Cerebellar nuclear complex (tissue), 1 donor: ENCODE results near the gene RFX1.
"Not testable (repeated sequence)": the region's sequence is repeated elsewhere in the genome, so short reads cannot be mapped to it uniquely, and the experiment has no call there.

Experiments
- DNase-seq, 2 experiments: peaks; one replicate each; lab custom pipeline; 2025; lab: John Stamatoyannopoulos, UW

The RFX1 gene

DNA sequence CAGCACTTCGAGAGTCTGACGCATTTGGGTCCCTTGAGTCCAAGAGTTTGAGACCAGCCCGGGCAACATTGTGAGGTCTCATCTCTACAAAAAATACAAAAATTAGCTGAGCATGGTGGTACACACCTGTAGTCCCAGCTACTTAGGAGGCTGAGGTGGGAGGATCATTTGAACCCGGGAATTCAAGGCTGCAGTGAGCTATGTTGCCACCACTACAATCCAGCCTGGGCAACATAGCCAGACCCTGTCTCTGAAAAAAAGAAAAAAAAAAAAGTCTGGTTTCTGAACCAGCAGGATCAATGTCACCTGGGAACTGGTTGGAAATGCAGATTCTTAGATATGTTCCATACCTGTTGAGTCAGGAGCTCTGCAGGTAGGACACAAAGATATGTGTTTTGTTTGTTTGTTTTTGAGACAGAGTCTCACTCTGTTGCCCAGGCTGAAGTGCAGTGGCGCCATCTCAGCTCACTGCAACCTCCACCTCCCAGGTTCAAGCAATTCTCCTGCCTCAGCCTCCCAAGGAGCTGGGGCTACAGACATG, 20.6 kb upstream of the RFX1 start:
- not testable (repeated sequence) for DNase-seq

DNA sequence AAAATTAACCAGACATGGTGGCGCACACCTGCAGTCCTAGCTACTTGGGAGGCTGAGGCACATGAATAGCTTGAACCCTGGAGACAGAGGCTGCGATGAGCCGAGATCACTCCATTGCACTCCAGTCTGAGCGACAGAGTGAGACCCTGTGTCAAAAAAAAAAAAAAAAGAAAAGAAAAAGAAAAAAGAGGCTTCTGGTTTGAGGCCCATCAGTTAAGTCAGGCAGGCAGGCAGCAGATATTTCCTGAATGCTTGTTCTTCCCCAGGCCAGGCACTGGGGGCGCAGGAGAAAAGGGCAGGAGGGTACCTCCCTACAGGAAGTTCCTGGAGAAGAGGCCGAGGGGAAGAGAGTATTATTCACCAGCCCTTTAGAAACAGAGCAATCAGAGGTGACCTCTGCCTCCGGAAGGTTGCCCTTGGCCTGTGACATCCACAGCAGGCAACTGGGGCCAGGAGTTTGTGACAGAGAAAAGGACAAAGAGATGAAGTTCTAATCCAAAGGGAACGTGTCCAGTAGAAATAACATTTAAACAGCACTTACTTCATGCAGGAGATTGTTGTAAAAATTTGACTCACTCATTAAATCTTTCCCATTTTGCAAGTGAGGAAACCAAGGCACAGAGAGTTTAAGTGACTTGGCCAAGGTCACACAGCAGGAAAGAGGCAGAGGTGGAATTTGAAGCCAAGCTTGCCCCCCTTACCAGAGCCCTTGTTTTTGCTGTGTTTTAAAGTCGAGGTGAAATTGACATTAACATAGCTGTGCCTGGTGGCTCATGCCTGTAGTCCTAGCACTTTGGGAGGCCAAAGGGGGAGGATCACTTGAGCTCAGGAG, 17.5 kb upstream of the RFX1 start:
- DNase-seq, result no peak

DNA sequence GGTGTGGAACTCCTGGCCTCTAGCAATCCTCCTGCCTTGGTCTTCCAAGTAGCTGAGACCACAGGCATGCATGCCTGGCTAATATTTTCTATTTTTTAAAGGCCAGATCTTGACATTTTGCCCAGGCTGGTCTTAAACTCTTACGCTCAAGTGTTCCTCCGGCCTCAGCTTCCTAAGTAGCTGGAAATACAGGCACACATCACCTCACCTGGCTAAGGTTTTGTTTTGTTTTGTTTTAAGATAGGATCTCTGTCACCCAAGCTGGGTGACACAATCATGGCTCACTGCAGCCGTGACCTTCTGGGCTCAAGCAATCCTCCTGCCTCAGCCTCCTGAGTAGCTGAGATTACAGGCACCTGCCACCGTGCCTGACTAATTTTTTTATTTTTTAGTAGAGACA, 16.3 kb upstream of the RFX1 start:
- DNase-seq, result no peak

DNA sequence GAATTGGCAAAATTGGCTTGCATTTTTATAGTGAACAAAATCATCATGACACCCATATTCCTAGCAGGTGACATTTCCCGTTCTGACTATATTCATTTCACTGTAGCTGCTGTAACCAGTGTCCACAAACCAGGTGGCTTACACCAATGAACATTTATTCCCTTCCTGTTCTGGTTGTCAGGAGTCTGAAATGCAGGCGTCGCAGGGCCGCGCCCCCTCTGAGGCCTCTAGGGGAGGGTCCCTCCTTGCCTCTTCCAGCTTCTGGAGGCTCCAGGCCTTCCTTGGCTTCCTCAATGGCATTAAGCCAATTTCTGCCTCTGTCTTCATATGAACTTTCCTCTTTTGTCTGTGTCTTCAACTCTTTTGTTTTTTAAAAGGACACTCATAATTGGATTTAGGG, 15.4 kb upstream of the RFX1 start:
- DNase-seq, result no peak

DNA sequence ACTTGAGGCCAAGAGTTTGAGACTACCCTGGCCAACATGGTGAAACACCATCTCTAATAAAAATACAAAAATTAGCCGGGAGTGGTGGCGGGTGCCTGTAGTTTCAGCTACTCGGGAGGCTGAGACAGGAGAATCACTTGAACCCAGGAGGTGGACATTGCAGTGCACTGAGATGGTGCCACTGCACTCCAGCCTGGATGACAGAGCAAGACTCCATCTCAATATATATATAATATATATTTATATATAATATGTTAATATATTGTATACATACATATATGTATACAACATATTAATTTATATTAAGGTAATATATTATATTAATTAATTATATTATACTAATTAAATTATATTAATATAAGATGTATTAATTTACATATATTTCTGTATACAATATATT, 13.6 kb upstream of the RFX1 start:
- DNase-seq, result not testable (repeated sequence)

DNA sequence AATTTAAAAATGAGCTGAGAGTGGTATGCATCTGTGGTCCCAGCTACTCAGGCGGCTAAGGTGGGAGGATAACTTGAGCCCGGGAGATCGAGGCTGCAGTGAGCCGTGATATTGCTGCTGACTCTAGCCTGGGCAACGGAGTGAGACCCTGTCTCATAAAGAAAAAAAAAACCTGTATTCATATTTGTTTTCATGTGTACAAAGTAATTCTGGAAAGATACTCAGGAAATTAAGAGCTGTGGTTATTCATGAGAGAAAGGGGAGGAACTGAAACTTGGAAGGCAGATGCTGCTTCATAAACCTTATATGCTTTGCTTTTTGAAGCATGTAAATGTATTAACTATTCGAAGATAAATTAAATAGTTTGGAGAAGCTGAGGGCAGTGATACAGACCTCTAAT, 13.0 kb upstream of the RFX1 start:
- DNase-seq, result no peak

DNA sequence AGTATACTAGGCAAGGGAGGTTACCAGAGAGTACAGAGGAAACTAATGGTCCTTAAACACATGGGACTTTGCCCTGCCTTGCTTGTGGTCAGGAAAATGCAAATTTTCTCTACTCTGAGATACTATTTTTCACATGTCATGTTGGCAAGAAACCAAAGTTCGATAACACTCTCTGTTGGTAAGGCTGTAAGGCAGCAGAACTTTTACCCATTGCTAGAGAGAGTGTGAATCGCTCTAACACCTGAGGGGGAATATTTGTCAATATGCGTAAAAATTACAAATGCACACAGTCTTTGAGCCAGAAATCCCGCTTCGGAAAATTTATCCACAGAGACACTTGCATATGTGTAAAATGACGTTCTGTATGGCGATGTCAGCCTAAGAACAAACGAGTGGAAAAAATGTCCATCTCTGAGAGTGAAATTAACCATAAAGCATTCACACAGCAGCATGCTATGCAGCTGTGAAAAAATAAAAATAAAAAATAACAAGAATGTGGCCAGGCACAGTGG, 9.5 kb upstream of the RFX1 start:
- no peak for DNase-seq

DNA sequence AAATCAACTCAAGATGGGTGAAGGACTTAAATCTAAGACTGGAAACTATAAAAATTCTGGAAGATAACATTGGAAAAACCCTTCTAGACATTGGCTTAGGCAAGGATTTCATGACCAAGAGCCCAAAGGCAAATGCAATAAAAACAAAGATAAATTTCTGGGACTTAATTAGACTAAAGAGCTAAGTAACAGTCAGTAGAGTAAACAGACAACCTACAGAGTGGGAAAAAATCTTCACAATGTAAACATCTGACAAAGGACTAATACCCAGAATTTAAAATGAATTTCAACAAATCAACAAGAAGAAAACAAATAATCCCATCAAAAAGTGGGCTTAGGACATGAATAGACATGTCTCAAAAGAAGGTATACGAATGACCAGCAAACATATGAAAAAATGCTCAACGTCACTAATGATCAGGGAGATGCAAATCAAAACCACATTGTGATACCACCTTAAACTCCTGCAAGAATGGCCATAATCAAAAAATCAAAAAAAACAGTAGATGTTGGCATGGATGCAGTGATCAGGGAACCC, 6.3 kb upstream of the RFX1 start:
- DNase-seq, result no peak

DNA sequence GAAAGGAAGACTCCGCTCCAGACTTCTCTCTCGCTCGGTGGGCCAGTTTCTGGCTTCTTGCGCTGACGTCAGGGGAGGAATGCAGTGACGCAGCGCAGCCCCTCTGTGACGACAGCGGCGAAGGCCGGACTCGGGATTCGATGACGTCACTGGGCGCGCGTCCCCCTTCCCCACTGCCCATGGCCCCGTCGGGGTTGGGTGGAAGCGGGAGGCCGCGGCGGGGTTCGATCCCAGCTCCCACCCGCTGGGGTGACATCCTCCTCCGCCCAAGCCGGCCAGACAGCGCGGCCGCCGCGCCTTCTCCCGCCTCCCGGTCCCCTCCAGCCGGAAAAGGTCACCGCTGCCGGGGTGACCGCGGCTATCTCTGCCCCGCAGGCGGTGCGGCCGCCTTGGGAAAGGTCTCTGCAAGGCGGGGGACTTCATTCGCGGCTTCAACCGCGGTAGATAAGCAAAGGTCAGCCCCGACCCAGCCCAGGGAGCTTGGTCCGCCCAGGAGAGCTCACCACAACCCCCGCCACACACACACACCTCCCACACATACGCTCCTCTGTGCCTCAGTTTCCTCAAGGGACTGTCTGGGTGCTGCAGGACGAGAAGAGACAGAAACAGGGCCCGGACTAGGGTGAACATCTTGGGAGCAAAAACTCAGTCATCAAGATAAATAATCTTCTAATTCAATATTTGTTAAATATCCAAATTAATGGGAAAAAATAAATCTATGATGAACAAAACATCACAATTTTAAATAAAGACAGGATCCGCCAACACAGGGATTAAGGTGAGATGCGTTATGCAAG, 844 bp upstream of the RFX1 start:
- no peak for DNase-seq

DNA sequence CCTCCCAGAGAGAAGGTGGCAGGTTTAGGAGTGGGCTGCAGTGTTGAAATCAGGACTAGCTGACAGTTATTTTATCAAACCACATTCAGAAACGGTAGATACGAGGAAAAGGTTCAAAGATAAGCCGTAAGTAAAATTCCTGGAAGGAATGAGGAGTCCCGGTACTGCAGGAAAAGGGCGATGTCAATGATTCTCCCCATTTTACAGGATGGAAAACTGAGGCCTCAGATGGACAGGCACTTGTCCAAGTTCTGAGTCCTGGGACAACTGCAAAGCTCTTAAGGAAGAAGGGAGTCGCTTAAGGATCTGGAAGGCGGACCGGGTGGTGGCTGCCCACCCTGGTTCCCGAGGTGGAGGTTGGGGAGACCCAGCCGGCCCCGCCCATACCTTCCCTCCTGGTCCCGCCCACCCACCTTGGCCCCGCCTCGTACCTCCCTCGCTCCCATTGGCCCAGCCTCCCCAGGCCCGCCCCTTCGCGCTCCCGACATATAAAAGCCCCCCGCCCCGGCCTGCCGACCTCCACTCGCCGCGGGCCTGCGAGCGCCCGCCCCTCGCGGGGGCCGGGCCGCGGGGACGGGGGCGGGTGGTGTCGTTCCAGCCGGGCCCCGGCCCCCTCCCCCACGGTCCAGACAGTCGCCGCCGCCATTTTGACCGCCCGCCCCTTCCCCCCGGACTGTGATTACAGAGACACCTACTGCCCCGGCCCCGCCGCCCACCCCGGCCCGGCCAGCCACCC, 603 bp downstream of the RFX1 start:
- DNase-seq, result peak in 1 of 2 experiments; percentile 52

DNA sequence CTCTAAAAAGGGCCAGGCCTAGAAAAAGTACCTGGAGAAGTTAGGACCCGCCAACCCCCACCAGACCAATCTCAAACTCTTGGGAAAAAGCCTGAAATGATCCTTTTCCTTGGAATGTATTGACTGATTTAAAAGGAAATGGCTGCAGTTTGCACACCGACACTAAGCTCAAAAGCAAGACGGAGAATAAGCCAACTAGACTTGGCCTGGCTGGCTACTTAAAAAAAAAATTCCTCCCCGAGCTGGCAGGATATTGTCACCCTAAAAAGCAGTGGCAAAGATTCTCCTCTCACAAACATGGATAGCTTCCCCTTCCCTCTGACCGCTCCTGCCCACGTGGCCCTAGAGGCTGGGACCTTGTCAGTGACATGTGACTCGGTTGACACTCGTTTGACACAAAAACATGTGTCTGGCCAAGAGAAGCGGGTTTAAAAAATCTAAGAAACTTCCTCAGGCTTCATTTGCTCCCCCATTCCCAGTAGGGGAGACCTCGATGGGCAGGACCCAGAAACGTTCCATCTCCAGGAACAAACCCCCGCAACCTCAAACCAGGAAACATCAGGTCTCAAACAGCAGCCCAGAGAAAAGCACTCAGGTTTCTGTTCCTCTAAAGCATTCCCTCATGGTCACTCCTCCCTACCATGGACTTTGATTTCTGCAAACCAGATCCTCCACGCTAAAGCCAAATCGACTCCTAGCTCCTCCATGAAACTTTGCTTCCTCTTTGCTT, 1.3 kb downstream of the RFX1 start:
- no peak for DNase-seq

DNA sequence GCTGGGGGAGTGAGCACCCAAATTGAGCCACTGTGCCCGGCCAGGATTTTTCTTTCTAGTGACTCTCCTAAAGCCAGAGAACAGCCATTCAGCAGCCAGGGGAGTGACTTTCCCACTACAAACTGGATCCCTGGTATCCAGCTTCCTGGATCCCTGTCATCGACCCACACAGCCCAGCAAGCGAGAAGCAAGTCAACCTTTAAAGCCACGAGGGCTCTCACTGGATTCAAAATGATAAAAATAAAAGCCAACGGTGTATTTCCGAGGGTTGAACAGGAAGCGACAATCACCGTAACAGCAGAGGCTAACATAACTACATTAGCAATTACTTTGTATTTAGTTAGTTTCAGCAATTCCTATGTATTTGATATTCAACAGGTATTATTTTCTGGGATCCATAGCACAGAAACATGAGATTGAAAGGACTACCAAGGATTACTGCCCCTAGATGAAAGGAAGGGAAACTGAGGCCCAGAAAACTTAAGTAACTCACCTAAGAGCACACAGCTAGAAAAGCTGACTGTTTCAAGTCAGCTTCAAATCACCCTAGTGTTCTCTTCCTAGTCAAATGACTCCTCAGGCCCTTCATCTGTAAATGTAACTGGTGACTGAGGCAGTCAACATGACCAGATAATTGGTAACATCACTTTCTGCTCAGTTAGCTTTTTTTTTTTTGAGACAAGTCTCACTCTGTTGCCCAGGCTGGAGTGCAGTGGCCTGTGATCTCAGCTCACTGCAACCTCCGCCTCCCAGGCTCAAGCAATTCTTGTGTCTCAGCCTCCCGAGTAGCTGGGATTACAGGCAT, 2.7 kb downstream of the RFX1 start:
- no peak for DNase-seq

DNA sequence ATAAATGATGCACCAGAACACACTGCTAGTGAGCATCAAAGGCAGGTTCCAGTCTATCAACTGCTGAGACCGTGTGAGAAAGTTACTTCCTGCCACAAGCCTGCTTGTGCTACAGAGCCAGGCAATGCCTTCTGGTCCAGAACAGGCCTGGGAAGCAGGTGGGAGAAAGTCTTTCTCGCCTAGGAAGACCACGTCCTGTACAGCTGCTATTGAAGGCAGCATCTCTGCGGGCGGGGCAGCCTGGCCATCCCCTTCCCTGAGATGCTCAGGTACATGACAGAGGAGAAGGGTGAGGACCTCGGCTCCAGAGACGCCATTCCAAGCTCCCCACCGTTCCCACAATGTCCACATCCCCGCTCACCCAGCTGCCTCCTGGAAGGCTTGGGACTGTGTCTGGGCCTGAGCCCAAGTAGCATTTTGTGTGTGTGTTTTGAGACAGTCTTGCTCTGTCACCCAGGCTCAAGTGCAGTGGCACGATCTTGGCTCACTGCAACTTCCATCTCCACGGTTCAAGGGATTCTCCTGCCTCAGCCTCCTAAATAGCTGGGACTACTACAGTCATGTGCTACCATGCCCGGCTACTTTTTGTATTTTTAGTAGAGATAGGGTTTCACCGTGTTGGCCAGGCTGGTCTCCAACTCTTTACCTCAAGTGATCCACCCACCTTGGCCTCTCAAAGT, 3.4 kb downstream of the RFX1 start:
- no peak for DNase-seq

DNA sequence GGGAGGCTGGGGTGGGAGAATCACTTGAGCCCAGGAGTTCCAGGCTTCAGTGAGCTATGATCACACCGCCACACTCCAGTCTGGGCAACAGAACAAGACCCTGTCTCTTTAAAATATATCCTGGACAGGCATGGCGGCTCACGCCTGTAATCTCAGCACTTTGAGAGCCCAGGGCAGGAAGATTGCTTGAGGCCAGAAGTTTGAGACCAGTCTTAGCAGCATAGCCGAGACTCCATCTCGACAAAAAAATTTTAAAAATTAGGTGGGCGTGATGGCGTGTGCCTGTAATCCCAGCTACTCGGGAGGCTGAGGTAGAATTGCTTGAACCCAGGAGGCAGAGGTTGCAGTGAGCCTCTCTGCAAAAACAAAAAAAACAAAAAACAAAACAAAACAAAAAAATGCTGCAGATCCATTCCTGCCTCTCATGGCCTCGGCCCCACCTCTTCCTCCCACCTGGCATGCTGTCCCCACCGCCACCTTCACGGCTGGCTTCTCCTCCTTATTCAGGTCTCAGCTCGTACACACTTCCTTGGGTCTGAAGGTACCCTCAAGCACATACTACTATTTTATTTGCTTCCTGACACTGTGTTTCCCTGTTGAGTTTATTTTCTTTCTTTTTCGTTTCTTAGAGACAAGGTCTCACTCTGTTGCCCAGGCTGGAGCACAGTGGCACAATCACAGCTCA, 5.3 kb downstream of the RFX1 start:
- DNase-seq, result no peak

DNA sequence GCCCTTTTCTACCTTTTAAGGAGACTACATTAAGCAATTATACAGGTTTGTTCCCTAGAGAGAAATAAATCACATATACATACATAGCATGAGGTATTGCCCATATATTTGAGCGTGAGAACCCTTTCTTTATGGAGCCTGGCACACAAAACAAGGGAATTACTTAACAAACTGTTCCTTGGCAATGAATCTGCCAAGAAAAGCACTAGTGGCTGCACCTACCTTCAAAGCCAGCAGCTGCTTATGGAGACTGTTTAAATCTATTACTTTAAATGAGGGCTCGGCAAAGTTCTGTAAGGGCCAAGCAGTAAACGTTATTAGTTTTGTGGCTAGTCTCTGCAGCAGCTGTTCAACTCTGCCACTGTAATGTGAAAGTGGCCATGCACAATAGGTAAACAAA, 7.0 kb downstream of the RFX1 start:
- no peak for DNase-seq

DNA sequence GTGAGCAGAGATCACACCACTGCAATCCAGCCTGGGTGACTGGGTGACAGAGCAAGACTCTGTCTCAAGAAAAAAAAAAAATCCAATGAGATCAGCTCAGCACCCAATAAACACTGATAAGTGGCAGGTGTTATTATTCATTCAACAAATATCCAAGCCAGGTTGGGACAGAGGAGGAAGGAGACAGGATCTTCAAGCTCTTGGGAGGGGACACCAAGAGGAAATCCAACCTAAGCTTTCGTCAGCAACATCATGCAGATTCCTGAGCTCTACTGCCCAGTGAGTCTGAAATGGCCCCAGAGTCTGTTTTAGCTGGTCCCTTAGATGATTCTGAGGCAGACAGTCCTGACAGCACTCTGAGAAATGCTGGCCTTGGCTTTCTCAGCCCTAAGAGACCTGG, 7.7 kb downstream of the RFX1 start:
- no peak for DNase-seq

DNA sequence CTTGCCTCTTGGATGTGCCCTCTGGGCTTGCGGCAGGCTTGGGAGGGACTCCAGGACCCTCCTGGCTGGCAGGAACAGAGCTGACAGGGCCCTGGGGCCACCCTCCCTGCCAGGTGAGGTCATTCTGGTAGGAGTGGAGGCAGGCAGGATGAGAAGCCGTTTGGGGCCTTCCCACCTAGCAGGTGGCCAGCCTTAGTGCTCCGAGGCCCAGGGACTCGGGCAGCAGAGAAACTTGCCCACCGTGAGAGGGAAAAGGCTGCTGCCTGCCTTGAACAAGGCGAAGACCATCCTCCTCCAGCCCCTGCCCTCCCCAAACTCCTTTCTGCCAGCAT, 8.5 kb downstream of the RFX1 start:
- DNase-seq, result no peak

DNA sequence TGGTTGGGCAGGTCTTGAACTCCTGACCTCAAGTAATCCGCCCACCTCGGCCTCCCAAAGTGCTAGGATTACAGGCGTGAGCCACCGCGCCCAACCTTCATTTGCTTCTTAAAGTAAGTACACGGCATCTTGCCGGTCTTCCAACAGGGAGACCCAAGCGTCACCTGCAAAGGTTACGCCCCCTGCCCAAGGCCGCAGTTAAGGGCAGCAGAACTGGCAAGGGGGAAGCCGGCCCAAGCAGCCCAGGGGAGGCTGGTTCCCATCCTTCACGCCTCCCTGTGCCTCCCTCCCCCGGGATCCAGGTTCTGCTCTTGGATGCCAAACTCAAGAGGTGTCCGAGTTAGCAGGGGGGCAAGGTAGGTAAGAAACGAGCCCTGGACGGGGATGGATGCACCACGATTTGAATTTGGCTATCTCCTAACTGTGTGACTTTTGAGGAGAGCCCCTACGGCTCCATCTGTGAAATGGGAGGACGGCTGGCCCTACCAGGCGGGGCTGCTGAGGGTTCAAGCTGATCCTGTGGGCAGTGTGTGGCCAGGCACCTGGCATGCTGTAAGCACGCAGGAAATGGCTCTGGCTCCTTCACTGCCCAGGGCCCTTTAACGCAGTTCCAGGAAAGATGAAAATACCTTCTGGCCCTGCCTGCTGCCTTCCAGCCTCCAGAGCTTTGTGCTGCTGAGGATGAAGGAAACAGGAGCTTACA, 9.0 kb downstream of the RFX1 start:
- peak in 1 of 2 experiments; percentile 39 for DNase-seq
